ENCODE measurements around the gene MIDN.
"Not testable (repeated sequence)": the region's sequence is repeated elsewhere in the genome, so short reads cannot be mapped to it uniquely, and the experiment has no call there.

Gene MIDN

DNA sequence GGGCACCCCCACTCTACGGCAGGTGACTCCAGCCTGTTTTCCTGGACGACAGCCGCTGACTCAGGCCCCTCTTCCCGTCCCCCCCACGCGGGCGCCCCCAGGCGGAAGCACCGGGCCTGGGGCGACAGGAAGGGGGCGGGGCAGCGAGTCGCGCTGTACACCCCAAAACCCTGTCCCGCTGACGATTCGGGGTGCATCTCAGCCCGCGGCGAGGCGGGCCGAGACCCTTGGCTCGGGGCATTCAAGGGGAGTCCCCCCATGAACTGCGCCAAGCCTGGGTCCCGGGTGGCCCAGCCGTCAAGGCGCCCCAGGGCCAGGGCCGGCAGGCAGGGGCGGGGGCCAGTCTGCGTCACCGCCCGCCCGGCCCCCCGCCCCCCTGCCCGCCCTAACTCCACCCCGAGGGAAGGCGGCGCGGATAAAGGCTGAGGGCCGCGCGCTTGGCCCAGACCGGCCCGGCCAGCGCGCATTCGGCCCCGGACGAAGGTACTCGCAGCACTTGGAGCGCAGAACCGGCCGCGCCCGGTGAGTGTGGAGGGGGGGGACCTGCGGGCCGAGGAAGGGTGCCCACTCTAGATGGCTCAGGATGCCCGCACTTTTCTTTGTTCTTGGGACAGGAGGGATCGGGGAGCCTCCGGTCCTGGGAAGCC lies at the start of gene MIDN:
TSS of gene MIDN (plus strand) at position 445 of the 647 bp plus-strand sequence. CDS start 1,714 bp downstream, outside the sequence.
- peak; percentile 59 for DNase-seq (ENCODE audit: low read depth)

DNA sequence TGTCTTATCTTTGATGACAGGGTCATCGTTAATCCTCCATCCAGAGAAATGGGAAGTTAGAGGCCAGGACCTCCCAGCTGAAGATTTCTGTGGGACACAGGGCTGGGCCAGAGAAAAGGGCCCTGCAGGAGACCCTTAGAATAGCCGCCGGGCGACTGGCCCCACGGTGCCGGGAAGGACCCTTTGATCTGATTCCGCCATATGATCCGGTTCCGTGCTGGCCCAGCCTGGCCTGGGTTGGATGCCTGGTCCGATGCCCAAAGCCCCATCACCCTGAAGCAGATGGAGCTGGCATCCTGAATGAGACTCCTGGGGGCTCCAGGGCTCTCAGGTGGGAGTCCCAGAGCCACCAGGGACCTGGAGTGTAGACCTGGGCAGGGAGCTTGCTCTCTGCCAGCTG lies 48.9 kb upstream of the MIDN start:
- no peak for DNase-seq (ENCODE audit: low read depth)

DNA sequence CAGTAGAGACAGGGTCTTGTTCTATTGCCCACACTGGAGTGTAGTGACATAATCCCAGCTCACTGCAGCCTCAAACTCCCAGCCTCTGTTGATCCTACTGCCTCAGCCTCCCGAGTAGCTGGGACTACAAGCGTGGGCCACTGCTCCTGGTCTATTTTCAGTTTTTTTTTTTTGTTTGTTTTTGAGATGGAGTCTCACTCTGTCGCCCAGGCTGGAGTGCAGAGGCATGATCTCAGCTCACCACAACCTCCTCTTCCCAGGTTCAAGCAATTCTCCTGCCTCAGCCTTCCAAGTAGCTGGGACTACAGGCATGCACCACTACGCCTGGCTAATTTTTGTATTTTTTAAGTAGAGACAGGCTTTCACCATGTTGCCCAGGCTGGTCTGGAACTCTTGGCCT lies 47.8 kb upstream of the MIDN start:
- DNase-seq (ENCODE audit: low read depth): not testable (repeated sequence)

DNA sequence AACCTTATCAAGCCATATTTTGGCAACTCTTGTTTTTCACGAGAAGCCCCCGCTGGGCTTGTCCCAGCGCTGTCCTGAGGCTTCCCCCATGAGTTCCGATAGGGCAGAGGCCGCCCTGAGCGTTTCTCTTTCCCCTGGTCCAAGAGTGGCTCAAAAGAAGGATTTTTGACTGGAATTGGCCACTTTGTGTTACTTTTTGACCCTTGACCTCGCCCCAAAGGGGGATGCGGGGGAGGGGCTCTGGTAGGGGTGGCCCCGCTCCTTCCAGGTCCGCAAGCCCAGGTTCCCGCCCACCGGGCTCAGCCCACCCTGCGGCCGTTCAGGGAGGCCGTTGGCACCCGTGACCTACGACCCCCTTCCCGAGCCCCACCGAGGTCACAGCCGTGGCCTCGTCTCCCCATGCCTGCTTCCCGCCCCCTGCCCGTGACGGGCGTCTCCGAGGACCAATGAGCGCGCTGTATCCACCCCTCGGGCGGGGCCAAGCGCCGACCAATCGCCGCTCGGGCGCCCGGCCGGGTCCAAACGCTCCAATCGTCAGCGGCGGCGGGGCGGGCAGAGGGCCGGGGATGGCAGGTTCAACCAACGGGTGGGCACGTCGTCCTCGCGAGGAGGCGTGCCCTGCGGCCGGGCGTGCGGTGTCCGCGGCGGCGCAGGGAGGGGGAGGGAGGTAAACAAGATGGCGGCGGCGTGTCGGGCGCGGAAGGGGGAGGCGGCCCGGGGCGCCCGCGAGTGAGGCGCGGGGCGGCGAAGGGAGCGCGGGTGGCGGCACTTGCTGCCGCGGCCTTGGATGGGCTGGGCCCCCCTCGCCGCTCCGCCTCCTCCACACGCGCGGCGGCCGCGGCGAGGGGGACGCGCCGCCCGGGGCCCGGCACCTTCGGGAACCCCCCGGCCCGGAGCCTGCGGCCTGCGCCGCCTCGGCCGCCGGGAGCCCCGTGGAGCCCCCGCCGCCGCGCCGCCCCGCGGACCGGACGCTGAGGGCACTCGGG lies 43.0 kb upstream of the MIDN start, which contains the start of gene STK11:
TSS of gene STK11 (plus strand) at position 665 of the 986 bp plus-strand sequence. CDS start 1,136 bp downstream, outside the sequence.
- DNase-seq (ENCODE audit: low read depth): peak; percentile 99

DNA sequence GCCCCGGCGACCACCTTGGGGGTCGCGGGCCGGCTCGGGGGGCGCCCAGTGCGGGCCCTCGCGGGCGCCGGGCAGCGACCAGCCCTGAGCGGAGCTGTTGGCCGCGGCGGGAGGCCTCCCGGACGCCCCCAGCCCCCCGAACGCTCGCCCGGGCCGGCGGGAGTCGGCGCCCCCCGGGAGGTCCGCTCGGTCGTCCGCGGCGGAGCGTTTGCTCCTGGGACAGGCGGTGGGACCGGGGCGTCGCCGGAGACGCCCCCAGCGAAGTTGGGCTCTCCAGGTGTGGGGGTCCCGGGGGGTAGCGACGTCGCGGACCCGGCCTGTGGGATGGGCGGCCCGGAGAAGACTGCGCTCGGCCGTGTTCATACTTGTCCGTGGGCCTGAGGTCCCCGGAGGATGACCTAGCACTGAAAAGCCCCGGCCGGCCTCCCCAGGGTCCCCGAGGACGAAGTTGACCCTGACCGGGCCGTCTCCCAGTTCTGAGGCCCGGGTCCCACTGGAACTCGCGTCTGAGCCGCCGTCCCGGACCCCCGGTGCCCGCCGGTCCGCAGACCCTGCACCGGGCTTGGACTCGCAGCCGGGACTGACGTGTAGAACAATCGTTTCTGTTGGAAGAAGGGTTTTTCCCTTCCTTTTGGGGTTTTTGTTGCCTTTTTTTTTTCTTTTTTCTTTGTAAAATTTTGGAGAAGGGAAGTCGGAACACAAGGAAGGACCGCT lies 42.1 kb upstream of the MIDN start:
- no peak for DNase-seq (ENCODE audit: low read depth)

DNA sequence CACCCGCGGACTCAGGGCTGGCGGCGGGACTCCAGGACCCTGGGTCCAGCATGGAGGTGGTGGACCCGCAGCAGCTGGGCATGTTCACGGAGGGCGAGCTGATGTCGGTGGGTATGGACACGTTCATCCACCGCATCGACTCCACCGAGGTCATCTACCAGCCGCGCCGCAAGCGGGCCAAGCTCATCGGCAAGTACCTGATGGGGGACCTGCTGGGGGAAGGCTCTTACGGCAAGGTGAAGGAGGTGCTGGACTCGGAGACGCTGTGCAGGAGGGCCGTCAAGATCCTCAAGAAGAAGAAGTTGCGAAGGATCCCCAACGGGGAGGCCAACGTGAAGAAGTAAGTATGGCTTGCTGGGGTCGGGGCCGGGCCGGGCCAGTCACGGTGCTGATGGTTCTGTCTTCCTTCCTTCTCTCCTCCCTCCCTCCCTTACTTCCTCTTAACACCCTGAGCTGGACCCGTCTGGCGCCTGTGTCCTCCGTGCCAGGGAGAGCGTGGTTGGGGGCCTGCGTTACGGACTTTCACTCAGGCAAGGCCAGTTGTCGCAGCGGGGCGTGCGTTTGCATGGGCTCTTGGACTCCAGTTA lies 41.4 kb upstream of the MIDN start:
- DNase-seq (ENCODE audit: low read depth): no peak

DNA sequence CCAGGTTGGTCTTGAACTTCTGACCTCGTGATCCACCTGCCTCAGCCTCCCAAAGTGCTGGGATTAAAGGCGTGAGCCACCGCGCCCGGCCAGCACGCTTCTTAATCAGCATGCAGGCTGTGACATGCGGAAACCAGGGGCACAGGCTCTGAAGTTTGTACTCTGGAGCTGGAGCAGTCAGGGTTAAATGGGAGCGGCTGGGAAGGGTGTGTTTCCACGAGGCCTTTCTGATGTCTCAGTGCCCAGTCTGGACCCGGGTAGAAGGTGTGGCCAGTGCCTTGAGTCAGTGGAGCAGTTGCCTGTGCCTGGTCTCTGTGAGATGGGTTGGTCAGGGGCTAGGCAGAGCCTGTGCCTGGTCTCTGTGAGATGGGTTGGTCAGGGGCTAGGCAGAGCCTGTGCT lies 39.6 kb upstream of the MIDN start:
- DNase-seq (ENCODE audit: low read depth): not testable (repeated sequence)

DNA sequence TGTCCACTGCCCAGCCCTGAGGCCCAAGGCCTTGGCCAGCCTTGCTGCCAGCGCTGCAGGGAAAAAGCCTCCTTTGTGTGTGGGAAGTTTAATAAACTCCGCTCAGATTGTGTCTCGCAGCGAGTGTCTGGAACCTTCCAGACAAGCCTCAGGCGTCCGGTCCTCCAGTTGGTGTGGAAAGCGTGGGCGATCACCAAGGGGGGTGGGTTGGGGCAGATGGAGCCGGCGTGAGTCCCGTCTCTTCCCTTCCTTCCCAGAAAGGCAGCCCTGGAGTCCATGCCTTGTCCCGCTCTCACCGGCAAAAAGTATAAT lies 38.2 kb upstream of the MIDN start:
- no peak for DNase-seq (ENCODE audit: low read depth)

DNA sequence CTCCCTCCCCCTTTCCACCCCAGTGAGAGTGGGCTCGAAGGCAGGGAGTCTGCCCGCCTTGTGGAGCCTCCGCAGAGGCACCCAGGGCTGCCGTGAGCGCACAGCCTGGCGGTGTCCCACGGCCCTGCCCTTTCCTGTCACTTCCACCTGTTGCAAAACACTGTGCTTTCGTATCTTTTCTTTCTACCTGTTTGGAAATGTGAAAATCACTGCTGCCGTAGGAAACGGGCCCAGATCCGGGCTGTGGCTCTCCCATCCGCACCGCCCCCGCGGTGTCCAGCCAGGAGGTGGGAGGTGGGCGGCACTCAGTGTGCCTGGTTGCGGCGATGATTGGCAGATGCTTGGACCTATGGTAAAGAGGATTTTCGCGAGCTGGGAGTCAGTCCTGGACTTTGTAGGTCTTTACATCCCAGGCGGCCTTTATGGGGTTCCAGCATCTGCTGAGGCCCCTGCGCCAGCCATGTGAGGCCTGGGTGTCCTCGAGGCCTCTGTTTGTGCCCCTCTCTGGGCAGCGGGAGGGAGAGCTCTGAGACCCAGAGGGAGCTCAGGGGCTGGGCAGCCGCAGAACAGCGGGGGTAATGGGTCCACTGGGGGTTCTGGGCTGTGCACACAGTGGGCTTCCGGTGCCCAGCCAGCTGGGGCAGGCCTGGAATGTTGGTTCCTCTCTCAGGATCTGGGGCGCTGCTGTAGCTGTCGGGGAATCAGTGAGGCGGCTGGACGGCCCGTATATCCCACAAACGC lies 36.7 kb upstream of the MIDN start:
- no peak for DNase-seq (ENCODE audit: low read depth)

DNA sequence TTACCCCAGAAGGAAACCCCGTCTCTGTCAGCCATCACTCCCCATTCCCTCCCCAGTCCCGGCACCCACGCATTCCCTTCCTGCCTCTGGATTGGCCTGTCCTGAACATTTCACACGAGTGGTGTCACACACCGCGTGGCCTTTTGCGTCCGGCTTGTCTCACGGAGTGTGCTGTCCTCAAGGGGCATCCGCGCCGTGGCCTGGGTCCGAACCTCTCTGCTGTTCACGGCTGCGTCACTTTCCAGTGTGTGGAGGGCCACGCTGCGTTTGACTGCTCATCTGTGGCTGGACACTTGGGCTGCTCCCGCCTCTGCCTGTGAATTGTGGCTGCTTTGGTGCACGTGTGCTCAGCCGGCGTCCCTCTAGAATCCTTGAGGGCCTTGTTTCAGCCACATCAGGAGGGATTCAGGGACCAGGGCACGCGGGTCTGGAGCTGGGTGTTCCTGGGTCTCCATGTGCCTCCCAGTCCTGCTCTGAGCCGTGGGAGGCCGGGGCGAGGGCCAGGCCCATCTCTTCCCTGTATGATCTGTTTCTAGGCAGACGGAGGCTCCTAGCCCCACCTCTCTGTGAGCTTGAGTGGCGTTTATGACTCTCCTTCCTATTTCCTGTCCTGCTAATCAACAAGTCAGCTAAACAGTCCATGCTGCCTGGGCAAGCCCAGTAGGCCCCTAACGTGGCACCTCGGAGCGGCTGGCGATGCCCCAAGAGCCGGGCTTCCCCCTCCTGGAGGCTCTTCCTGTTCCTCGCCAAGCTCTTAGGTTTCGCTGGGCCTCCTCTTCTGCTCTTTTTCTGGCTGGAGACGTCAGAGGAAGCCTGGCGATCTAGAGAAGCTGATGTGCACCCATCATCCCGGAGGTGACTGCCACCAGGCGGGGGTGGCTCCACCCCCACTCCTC lies 34.7 kb upstream of the MIDN start:
- DNase-seq (ENCODE audit: low read depth): no peak

DNA sequence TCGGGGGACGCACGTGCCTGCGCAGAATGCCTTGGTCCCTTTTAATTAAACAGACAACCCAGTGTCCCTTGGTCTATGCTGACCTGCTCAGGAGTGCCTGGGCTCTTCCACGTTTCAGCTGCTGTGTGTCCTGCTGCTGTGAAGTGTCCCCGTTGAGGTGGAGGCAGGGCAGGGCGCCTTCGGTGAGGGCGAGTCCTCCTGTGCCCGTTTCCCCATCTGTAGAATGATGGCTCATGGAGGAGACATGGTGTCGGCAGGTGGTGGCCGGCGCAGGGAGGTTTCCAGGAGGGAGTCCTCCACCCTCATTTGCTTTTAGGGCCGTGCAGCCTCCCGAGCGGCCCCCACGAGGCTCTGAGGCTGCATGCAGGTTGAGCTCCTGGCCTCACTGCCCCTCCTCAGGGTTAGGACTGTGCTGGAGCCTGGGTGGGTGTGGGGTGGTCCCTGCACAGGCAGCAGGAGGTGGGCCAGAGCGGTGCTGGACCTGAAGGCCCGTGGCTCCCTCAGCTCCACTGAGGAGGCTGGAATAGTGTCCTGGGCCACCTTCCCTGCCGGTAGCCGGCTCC lies 34.0 kb upstream of the MIDN start:
- DNase-seq (ENCODE audit: low read depth): no peak

DNA sequence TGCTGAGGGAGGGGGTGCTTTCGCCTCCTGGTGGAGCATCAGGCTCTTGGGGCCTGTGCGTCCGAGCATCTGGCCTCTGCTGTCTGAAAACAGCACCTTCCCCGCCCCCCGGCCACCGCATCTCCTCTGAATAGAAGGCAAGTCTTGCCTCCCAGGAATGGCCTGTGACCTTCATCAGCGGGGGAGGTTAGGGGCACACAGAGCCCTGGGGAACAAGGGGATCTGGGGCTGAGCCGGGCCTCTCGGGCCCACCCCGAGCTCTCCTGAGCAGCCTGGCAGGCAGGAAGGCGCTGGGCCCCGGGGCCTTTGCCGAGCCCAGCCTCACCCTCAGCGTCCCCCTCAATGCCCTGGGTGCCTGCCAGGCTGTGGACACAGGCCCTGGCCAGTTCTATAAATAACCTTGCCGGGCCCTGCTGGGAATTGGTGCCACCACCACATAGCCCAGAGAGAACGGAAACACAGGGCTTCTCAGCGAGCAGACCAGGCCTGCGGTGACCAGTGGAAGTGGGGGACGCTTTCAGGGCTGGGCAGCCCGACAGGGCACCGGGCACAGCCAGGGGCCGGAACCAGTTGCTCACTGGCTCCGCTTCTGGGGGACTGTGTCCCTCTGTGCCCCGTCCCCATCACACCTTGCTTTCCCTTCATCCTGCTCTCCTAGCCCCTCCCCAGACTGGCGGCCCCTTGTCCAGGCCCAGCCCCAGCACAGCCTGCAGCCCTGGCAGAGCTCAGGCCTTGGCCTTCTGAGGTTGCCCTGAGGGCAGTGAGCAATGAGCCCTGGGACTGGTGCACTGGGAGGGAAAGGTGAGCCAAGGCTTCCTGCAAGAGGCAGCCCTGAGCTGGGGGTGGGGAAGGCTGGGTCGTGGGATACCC lies 33.3 kb upstream of the MIDN start:
- DNase-seq (ENCODE audit: low read depth): no peak

DNA sequence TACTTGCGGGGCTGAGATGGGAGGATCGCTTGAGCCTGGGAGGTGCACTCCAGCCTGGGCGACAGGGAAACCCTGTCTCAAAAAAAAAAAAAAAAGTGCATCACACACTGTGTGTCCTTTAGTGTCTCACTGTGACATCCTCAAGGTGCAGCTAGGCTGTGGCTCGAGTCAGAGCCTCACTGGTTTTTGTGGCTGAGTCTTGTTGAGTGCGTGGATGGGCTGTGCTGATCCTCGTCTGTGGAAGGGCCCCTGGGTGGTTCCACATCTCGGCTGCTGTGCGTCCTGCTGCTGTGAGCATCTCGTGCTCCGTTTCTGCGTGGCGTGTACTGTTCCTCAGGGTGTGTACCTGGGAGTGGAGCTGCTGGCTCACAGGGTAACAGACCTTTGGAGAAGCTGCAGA lies 31.6 kb upstream of the MIDN start:
- no peak for DNase-seq (ENCODE audit: low read depth)

DNA sequence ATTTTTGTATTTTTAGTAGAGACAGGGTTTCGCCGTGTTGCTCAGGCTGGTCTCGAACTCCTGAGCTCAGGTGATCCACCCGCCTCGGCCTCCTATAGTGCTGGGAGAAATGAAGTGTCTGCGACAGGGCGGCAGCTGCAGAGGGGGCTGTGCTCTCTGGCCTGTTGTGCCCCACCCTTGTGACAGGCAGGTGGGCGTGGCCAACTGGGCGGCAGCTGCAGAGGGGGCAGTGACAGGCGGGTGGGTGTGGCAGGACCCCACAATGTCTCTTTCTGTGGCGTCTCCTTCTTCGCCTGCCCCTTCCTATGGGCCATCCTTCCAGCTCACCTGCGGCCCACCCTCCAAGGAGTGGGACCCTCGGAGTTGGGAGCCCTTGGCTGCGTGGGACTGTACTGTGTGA lies 31.0 kb upstream of the MIDN start:
- no peak for DNase-seq (ENCODE audit: low read depth)

DNA sequence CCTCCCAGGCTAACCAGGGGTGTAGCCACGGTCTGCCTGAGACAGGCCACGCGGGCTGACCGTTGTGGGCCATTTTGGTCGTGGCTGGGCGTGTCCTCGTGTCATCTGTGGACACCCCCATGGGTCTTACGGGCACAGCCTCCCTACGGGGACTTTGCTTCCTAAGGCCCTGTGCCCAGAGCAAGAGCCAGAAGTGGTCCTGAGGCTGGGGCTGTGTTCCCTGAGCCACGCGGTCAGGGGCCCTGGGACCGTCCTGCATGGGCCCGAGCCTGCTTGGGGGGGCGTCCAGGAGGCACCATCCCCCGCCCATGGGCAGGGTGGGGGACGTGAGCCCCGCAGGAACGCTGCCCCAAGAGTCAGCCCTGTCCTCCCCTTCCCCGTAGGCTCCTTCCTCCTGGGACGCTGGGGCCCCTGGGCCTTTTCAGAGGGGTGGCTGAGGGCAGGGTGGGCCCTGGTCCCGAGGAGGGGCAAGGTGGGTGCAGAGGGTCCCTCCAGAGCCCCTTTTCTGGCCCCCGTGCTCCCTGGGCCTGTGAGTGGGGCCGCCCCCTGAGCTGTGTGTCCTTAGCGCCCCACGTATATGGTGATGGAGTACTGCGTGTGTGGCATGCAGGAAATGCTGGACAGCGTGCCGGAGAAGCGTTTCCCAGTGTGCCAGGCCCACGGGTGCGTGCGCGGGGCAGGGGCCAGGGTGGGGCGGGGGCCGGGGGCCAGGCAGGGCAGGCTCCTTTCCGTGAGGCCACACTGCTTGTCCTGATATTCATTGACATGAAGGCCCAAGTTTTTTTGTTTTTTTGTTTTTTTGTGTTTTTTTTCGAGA lies 29.4 kb upstream of the MIDN start:
- no peak for DNase-seq (ENCODE audit: low read depth)

DNA sequence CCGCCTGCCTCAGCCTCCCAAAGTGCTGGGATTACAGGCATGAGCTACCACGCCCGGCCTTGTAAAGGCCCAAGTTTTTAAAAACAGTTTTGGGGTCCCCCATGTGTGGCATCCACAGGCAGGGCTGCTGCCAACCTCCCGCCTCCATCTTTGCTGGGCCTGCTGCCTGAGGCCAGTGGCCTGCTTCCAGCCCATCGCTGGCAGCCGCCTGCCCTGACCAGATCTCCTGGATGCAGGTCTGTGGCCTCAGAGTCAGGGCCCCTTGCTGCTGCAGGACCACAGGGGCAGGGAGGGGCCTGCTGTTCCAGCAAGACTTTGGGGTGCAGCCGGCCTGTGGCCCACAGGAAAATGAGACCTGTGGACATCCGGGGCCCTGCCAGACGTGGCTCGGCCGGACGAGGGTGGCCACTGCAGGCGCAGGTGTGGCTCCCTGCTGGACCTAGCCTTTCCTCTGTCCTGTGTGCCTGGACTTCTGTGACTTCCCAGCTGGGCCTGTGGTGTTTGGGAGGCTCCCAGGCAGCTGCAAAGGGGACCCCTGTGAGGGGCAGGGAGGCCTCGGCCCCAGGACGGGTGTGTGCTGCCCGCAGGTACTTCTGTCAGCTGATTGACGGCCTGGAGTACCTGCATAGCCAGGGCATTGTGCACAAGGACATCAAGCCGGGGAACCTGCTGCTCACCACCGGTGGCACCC lies 28.5 kb upstream of the MIDN start:
- no peak for DNase-seq (ENCODE audit: low read depth)

DNA sequence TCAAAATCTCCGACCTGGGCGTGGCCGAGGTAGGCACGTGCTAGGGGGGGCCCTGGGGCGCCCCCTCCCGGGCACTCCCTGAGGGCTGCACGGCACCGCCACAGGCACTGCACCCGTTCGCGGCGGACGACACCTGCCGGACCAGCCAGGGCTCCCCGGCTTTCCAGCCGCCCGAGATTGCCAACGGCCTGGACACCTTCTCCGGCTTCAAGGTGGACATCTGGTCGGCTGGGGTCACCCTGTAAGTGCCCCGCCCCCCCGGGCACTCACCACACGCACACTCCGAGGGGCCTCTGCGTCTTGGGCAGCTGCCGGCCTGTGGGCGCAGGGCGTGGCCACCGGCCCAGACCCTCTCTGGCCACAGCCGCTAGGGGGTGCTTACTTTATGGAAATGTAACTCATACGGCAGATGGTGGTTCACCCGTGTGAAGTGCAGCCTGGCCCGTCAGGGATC lies 27.9 kb upstream of the MIDN start:
- no peak for DNase-seq (ENCODE audit: low read depth)
